Activated effector memory CD4-positive, alpha-beta T cell treated with anti-CD3 and anti-CD28 coated beads, Interleukin-2, amount 50 U/mL, for 16 hours (primary cell): ENCODE results near the gene YBX2.

ENCODE experiments used
- DNase-seq: peaks from one replicate; pipeline ENCODE4 v3.0.0-alpha.2; 2020

YBX2 gene

GRCh38 chr17:7241783-7242716, 52.4 kb downstream of the YBX2 start, which contains the start of gene GABARAP:
Gene GABARAP, minus strand, starts transcription at chr17:7242449. Its CDS starts 119 bp downstream, at chr17:7242330.
- DNase-seq, result peak; percentile 97

- DNase-seq, result no peak
Measured at GRCh38 chr17:7241090-7241733, 53.2 kb downstream of the YBX2 start.

GRCh38 chr17:7240375-7240774, 54.1 kb downstream of the YBX2 start:
- no peak for DNase-seq

- DNase-seq, result peak; percentile 99
Measured at GRCh38 chr17:7239091-7240027, 55.1 kb downstream of the YBX2 start, which contains the start of gene PHF23. Gene PHF23, minus strand, starts transcription at chr17:7239457. Its CDS starts 178 bp downstream, at chr17:7239279.

- DNase-seq, result peak; percentile 74
Measured at GRCh38 chr17:7238420-7239090, 55.9 kb downstream of the YBX2 start.
